Astrocyte (in vitro differentiated cells and primary cell): Measurements from ENCODE around the gene ESM1. TPM values are rescaled to one million over a fixed set of nuclear protein-coding genes. Genes with fewer than 3 reads are reported as not detected.

Experiments used
- DNase-seq: peaks from one replicate; pipeline ENCODE4 v3.0.0-alpha.2; 2010; ENCODE audit warnings: low read depth
- FAIRE-seq: peaks from 2 replicates; lab custom pipeline; 2011; peaks lifted over from hg19 to GRCh38; lab: Jason Lieb, UNC
- H2AFZ ChIP-seq: 2 replicates; pipeline ENCODE4 v1.6.0; 2012; ENCODE audit warnings: low read depth, low read length, inconsistent platforms
- H3K27ac ChIP-seq: 2 replicates; pipeline ENCODE4 v1.5.1; 2011; ENCODE audit warnings: low read depth, low read length, inconsistent platforms
- H3K27me3 ChIP-seq: 2 replicates; pipeline ENCODE4 v1.6.0; 2011; ENCODE audit warnings: low read length, inconsistent platforms; ENCODE audit not compliant: insufficient read depth
- H3K36me3 ChIP-seq: 2 replicates; pipeline ENCODE4 v1.5.1; 2011; ENCODE audit warnings: low read length, inconsistent platforms; ENCODE audit not compliant: insufficient read depth
- H3K4me1 ChIP-seq: 2 replicates; pipeline ENCODE4 v1.5.1; 2011; ENCODE audit warnings: low read length, inconsistent platforms; ENCODE audit not compliant: insufficient read depth
- H3K4me2 ChIP-seq: 2 replicates; pipeline ENCODE4 v1.6.0; 2012; ENCODE audit warnings: low read length, inconsistent platforms
- H3K4me3 ChIP-seq: 2 replicates; pipeline ENCODE4 v1.5.1; 2011; ENCODE audit warnings: low read depth, mild to moderate bottlenecking, low read length, inconsistent platforms; ENCODE audit not compliant: insufficient read depth
- H3K79me2 ChIP-seq: 2 replicates; pipeline ENCODE4 v1.6.0; 2012; ENCODE audit warnings: mild to moderate bottlenecking, low read length, inconsistent platforms; ENCODE audit not compliant: insufficient read depth
- H3K9ac ChIP-seq: 2 replicates; pipeline ENCODE4 v1.6.0; 2012; ENCODE audit warnings: mild to moderate bottlenecking, low read length, inconsistent platforms
- H3K9me3 ChIP-seq: 2 replicates; pipeline ENCODE4 v1.5.1; 2012; ENCODE audit warnings: low read depth, mild to moderate bottlenecking, low read length, inconsistent platforms; ENCODE audit not compliant: insufficient read depth
- H4K20me1 ChIP-seq: 2 replicates; pipeline ENCODE4 v1.6.0; 2012; ENCODE audit warnings: low read length, inconsistent platforms; ENCODE audit not compliant: insufficient read depth
- H3K27ac Mint-ChIP-seq: one replicate; pipeline ENCODE4 v1.8.0; 2021; ENCODE audit warnings: mild to moderate bottlenecking, mixed read lengths; ENCODE audit not compliant: unreplicated experiment
- H3K27me3 Mint-ChIP-seq: one replicate; pipeline ENCODE4 v1.8.0; 2021; ENCODE audit warnings: low read depth, mixed read lengths; ENCODE audit not compliant: unreplicated experiment
- H3K36me3 Mint-ChIP-seq: one replicate; pipeline ENCODE4 v1.8.0; 2021; ENCODE audit warnings: low read depth, mixed read lengths; ENCODE audit not compliant: unreplicated experiment
- H3K4me1 Mint-ChIP-seq: one replicate; pipeline ENCODE4 v1.8.0; 2021; ENCODE audit warnings: low read depth, mixed read lengths; ENCODE audit not compliant: unreplicated experiment
- H3K4me3 Mint-ChIP-seq: one replicate; pipeline ENCODE4 v1.8.0; 2021; ENCODE audit warnings: mild to moderate bottlenecking, moderate library complexity, mixed read lengths; ENCODE audit not compliant: unreplicated experiment
- H3K9me3 Mint-ChIP-seq: one replicate; pipeline ENCODE4 v1.8.0; 2021; ENCODE audit warnings: mild to moderate bottlenecking, mixed read lengths; ENCODE audit not compliant: unreplicated experiment
- EZH2 ChIP-seq: IDR thresholded peaks from 2 replicates; pipeline ENCODE4 v1.6.1; 2012; ENCODE audit warnings: mild to moderate bottlenecking, low read length, inconsistent platforms; ENCODE audit not compliant: insufficient read depth
- total RNA-seq: library from RNA; stranded (reverse); gene quantifications from 2 replicates; pipeline ENCODE4 v1.2.1, GENCODE V29; 2021
- TF ChIP-seq, protein P1 (sequence below): IDR thresholded peaks from 2 replicates; pipeline ENCODE4 v1.5.1; 2011; ENCODE audit warnings: low read depth, mild to moderate bottlenecking, inconsistent platforms, low read length, moderate library complexity; ENCODE audit not compliant: insufficient read depth

ESM1 gene
- total RNA-seq, 1 donor from 2014 or later: 0.54 TPM

DNA sequence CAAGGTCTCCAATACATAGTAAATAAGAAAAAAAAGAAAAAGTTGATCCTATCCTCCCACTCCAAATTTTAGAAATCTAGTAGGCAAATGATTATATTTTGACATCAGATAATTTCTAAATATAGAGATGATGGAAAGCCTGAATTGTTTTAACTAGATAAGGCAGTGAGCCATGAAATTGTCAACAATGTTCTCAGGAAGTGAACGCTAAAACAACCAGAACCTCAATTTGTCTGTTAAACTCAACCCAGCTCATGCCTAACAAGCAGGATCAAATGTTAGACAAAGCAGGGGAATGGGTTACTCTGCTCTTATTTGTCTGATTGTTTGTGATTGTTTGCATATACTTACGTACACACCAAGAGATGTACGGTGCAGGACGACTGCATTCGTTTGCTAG, 49.2 kb downstream of the ESM1 start:
- Histone ChIP-seq H3K27me3 (peaks cover 26% of the 10 kb centered on the region), H3K4me1 (no peaks in the 10 kb centered on the region), H2AFZ (no peak overlapping the region), H3K9ac (no peak overlapping the region), H3K9me3 (no peaks in the 10 kb centered on the region), H3K27ac (no peak overlapping the region), H3K4me3 (no peak overlapping the region), H3K4me2 (no peak overlapping the region), H3K36me3 (no peaks in the 10 kb centered on the region), H3K79me2 (no peaks in the 10 kb centered on the region), H4K20me1 (no peaks in the 10 kb centered on the region)
- no peaks in the 10 kb centered on the region for H3K36me3 Mint-ChIP-seq
- TF ChIP-seq, protein P1, sequence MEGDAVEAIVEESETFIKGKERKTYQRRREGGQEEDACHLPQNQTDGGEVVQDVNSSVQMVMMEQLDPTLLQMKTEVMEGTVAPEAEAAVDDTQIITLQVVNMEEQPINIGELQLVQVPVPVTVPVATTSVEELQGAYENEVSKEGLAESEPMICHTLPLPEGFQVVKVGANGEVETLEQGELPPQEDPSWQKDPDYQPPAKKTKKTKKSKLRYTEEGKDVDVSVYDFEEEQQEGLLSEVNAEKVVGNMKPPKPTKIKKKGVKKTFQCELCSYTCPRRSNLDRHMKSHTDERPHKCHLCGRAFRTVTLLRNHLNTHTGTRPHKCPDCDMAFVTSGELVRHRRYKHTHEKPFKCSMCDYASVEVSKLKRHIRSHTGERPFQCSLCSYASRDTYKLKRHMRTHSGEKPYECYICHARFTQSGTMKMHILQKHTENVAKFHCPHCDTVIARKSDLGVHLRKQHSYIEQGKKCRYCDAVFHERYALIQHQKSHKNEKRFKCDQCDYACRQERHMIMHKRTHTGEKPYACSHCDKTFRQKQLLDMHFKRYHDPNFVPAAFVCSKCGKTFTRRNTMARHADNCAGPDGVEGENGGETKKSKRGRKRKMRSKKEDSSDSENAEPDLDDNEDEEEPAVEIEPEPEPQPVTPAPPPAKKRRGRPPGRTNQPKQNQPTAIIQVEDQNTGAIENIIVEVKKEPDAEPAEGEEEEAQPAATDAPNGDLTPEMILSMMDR: no peak
- no peak for TF ChIP-seq EZH2
- peaks cover 13% of the 10 kb centered on the region for H3K27me3 Mint-ChIP-seq
- H3K9me3 Mint-ChIP-seq: no peaks in the 10 kb centered on the region
- FAIRE-seq (no peak), DNase-seq (no peak)
- H3K27ac Mint-ChIP-seq: no peak overlapping the region
- H3K4me3 Mint-ChIP-seq: no peak overlapping the region
- H3K4me1 Mint-ChIP-seq: no peaks in the 10 kb centered on the region

DNA sequence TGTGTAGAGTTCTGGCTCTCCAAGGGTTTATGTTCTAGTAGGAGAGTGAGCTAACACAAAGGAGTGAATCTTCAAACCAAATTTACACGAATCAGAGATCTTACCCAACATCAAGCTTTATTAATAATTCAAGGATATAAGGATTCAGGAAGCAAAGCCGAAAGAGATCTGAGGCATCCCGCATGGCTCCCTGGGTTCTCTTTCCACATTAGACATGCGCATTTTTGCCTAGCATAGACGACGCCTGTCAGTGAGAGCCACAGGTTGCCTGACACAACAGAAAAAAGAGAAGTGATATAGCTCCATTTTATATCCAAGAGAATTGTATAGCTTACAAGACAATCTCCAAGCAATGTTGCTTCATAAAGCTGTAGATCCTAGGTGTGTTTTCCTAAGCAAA, 52.6 kb downstream of the ESM1 start:
- no peaks in the 10 kb centered on the region for H3K36me3 Mint-ChIP-seq
- Histone ChIP-seq H3K27me3 (peaks cover 26% of the 10 kb centered on the region), H3K36me3 (no peaks in the 10 kb centered on the region), H3K4me1 (no peaks in the 10 kb centered on the region), H2AFZ (no peak overlapping the region), H3K4me3 (no peak overlapping the region), H3K4me2 (no peak overlapping the region), H3K27ac (no peak overlapping the region), H3K79me2 (no peaks in the 10 kb centered on the region), H4K20me1 (no peaks in the 10 kb centered on the region), H3K9me3 (no peaks in the 10 kb centered on the region), H3K9ac (no peak overlapping the region)
- DNase-seq (no peak), FAIRE-seq (no peak)
- peaks cover 11% of the 10 kb centered on the region for H3K27me3 Mint-ChIP-seq
- H3K27ac Mint-ChIP-seq: no peak overlapping the region
- no peak overlapping the region for H3K4me3 Mint-ChIP-seq
- TF ChIP-seq EZH2: no peak
- TF ChIP-seq, protein P1: no peak
- H3K4me1 Mint-ChIP-seq: no peaks in the 10 kb centered on the region
- H3K9me3 Mint-ChIP-seq: no peaks in the 10 kb centered on the region

DNA sequence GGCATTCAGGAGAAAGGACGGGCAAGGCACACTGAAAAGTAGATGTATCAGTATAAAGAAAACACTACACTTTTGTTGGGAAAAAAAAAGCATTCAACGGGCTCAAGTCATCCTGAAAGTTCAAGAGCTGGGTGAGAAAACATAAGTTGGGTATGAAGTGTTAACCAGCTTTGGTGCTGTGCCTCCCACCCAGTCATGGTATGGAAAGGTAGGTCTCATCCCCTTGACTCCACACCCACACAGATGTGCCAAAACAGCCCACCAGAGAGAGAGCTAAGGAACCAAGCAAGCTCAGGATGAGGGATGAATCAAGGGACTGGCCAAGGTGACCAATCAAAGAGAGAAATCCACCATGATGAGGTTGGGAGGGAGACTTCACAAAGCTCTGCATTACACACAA, 54.7 kb downstream of the ESM1 start:
- Histone ChIP-seq H3K79me2 (no peaks in the 10 kb centered on the region), H3K27me3 (peaks cover 21% of the 10 kb centered on the region), H4K20me1 (no peaks in the 10 kb centered on the region), H2AFZ (no peak overlapping the region), H3K4me2 (no peak overlapping the region), H3K36me3 (no peaks in the 10 kb centered on the region), H3K4me1 (no peaks in the 10 kb centered on the region), H3K9me3 (no peaks in the 10 kb centered on the region), H3K4me3 (no peak overlapping the region), H3K27ac (no peak overlapping the region), H3K9ac (no peak overlapping the region)
- no peaks in the 10 kb centered on the region for H3K4me1 Mint-ChIP-seq
- peaks cover 8% of the 10 kb centered on the region for H3K27me3 Mint-ChIP-seq
- H3K4me3 Mint-ChIP-seq: no peak overlapping the region
- no peak for FAIRE-seq
- H3K27ac Mint-ChIP-seq: no peak overlapping the region
- peaks cover 2% of the 10 kb centered on the region for H3K9me3 Mint-ChIP-seq
- TF ChIP-seq, protein P1: no peak
- no peak for TF ChIP-seq EZH2
- DNase-seq: no peak
- no peaks in the 10 kb centered on the region for H3K36me3 Mint-ChIP-seq

Other genes starting within 250 kb of the ESM1 start
- not detected in 2 replicates for gene GZMK, start 38.7 kb upstream of the ESM1 start, total RNA-seq
- 1.7 and 2.6 TPM in 2 replicates for gene GZMA, start 117.1 kb upstream of the ESM1 start, total RNA-seq
- gene GPX8, start 174.6 kb upstream of the ESM1 start, total RNA-seq: 144 and 176 TPM in 2 replicates
- gene CDC20B, start 187.6 kb upstream of the ESM1 start, total RNA-seq: 0.11 and 0.17 TPM in 2 replicates
- gene MCIDAS, start 241.7 kb upstream of the ESM1 start, total RNA-seq: not detected in 2 replicates
- 0.19 and 0.43 TPM in 2 replicates for gene CCNO, start 248.0 kb upstream of the ESM1 start, total RNA-seq